Measurements from ENCODE around the gene PEPD. TPM values are rescaled to one million over a fixed set of nuclear protein-coding genes. Genes with fewer than 3 reads are reported as not detected.

PEPD gene
- polyA plus RNA-seq, 2 donors, result 26.8 to 38.6 TPM

DNA sequence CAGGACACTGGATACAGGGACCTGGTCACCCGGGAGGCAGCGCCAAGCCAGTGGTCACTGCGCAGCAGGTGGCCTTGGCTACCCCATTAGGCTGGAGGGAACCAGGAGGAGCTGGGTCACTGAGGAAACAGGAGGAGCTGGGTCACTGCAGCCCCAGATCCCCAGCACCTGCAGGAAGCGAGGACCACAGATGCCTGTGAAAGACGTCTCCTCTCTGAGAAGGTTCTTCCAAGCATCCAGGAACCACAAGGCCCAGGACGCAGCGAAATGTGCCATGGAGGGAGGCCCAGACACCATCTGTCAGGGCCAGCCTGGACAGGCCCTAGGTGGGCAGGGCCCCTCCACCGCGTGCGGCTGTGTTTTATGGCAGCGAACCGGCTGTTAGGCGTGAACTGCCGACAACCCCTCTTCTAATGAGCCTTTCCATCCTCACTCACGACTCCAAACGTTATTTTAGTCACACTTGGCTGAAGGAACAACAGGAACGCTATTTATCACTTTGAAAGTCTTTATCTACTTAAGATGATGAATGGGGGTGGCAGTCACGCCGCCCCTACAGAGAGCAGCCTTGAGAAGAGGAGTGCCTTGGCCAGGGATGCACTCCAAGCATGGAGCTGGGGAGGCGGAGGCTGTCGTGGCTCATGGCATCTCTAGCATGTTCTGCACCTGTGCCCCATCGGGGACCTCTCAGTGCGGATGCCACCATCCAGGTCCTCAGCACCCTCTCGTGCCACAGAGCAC is 94.8 kb downstream of the PEPD start:
- Histone ChIP-seq H3K4me3 (ENCODE audit: low read depth in 1 of 2, low read length in 2 of 2) (no peak overlapping the region), H3K27ac (ENCODE audit: low read depth in 2 of 2, low read length in 1 of 2) (no peak overlapping the region), H3K4me1 (ENCODE audit: control insufficient read depth in 2 of 2, insufficient read depth in 2 of 2, low read length in 1 of 2) (no peaks in the 10 kb centered on the region), H3K27me3 (ENCODE audit: control insufficient read depth in 1 of 2, insufficient read depth in 2 of 2, low read length in 2 of 2) (no peaks in the 10 kb centered on the region), H3K36me3 (ENCODE audit: control insufficient read depth in 2 of 2, insufficient read depth in 2 of 2, low read length in 1 of 2) (no peaks in the 10 kb centered on the region), H3K9me3 (ENCODE audit: control insufficient read depth in 2 of 2, insufficient read depth in 1 of 2, low read depth in 1 of 2, low read length in 1 of 2) (no peaks in the 10 kb centered on the region)
- 67 to 80% methylated on average over 24 of the region's 24 CpGs for WGBS, 2 donors

DNA sequence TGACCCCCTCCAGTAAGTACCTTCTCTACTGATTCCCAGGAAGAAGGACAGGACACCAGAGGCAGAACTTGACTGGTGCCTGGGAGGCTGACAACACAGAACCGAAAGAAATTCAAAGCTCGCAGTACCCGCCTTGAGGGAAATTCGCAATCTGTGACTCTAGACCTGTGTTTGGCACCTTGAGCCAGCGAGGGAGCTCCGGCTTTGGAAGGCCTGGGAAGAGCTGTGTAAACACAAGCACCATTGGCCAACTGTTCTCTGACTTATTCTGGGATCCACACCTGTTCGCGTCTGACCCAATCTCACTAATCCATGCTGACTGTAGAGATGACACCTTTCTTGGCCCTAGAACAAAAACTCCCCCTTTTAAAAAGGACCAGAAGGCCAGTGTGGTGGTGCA is 97.4 kb downstream of the PEPD start:
- no peak overlapping the region for H3K4me3 ChIP-seq (ENCODE audit: low read depth in 1 of 2, low read length in 2 of 2)
- no peak overlapping the region for H3K27ac ChIP-seq (ENCODE audit: low read depth in 2 of 2, low read length in 1 of 2)
- no peaks in the 10 kb centered on the region for H3K36me3 ChIP-seq (ENCODE audit: control insufficient read depth in 2 of 2, insufficient read depth in 2 of 2, low read length in 1 of 2)
- no peaks in the 10 kb centered on the region for H3K27me3 ChIP-seq (ENCODE audit: control insufficient read depth in 1 of 2, insufficient read depth in 2 of 2, low read length in 2 of 2)
- no peaks in the 10 kb centered on the region for H3K9me3 ChIP-seq (ENCODE audit: control insufficient read depth in 2 of 2, insufficient read depth in 1 of 2, low read depth in 1 of 2, low read length in 1 of 2)
- no peaks in the 10 kb centered on the region for H3K4me1 ChIP-seq (ENCODE audit: control insufficient read depth in 2 of 2, insufficient read depth in 2 of 2, low read length in 1 of 2)
- WGBS, 2 donors, result 89 to 93% methylated on average over 8 of the region's 8 CpGs

DNA sequence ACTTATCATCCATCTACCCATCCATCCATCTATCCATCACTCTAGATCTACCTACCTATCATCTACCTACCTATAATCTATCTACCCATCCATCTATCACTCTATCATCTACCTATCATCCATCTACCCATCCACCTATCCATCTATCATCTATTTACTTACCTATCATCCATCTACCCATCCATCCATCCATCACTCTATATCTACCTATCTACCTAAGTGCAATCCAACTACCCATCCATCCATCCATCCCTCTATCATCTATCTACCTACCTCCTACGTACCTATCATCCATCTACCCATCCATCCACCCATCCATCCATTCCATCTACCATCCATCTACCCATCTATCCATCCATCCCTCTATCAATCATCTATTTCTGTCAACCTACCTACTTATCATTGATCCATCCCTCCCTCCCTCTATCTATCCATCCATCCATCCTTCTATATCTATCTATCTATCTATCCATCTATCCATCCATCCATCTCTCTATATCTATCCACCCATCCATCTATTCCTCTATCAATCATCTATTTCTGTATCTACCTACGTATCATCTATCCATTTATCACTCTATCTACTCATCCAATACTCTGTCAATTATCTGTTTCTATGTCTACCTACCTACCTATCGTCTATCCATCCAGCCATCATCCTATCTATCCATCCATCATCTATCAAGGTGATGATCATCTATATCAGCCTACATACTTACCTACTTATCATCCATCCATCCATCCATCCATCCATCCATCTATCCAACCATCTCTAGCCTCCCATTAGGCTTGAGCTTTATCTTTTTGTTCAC is 99.0 kb downstream of the PEPD start:
- Histone ChIP-seq H3K4me1 (ENCODE audit: control insufficient read depth in 2 of 2, insufficient read depth in 2 of 2, low read length in 1 of 2) (no peaks in the 10 kb centered on the region), H3K27ac (ENCODE audit: low read depth in 2 of 2, low read length in 1 of 2) (no peak overlapping the region), H3K9me3 (ENCODE audit: control insufficient read depth in 2 of 2, insufficient read depth in 1 of 2, low read depth in 1 of 2, low read length in 1 of 2) (no peaks in the 10 kb centered on the region), H3K4me3 (ENCODE audit: low read depth in 1 of 2, low read length in 2 of 2) (no peak overlapping the region), H3K36me3 (ENCODE audit: control insufficient read depth in 2 of 2, insufficient read depth in 2 of 2, low read length in 1 of 2) (no peaks in the 10 kb centered on the region), H3K27me3 (ENCODE audit: control insufficient read depth in 1 of 2, insufficient read depth in 2 of 2, low read length in 2 of 2) (no peaks in the 10 kb centered on the region)
- WGBS, 2 donors, result 97 to 98% methylated on average over 3 of the region's 3 CpGs

DNA sequence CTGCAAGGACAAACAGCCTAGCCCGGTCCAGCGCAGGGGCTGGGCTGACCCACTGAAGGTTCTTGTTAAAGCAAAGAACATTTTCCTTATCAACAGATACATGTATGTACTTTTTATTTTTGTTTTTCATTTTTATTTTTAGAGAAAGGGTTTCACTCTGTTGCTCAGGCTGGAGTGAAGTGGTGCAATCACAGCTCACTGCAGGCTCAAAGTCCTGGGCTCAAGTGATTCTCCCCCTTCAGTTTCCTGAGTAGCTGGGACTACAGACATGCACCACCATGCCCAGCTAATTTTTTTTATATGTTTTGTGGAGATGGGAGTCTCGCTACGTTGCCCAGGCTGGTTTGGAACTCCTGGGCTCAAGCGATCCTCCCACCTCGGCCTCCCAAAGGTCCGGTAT is 100.2 kb downstream of the PEPD start:
- Histone ChIP-seq H3K36me3 (ENCODE audit: control insufficient read depth in 2 of 2, insufficient read depth in 2 of 2, low read length in 1 of 2) (no peaks in the 10 kb centered on the region), H3K9me3 (ENCODE audit: control insufficient read depth in 2 of 2, insufficient read depth in 1 of 2, low read depth in 1 of 2, low read length in 1 of 2) (no peaks in the 10 kb centered on the region), H3K27me3 (ENCODE audit: control insufficient read depth in 1 of 2, insufficient read depth in 2 of 2, low read length in 2 of 2) (no peaks in the 10 kb centered on the region), H3K4me1 (ENCODE audit: control insufficient read depth in 2 of 2, insufficient read depth in 2 of 2, low read length in 1 of 2) (peaks cover 0 to 2% of the 10 kb centered on the region in 2 donors), H3K27ac (ENCODE audit: low read depth in 2 of 2, low read length in 1 of 2) (no peak overlapping the region), H3K4me3 (ENCODE audit: low read depth in 1 of 2, low read length in 2 of 2) (no peak overlapping the region)
- 94 to 97% methylated on average over 7 of the region's 7 CpGs for WGBS, 2 donors

DNA sequence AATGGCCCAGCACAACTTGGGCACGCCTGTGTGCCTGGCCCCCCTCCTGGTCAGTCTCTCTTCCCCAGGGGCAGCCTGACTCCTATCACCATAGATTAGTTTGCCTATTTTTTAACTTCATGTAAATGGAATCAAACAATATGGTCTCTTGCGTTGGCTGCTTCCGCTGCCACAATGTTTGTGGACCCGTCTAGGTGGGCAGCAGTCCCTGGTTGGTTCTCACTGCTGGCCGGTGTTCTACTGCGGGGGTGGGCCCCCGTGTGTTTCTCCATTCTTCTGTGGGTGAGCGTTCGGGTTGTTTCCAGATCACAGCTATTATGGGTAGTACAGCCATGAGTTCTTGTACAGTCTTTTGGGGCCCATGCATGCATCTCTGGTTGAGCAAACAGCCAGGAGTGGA is 100.8 kb downstream of the PEPD start:
- 80 to 92% methylated on average over 9 of the region's 9 CpGs for WGBS, 2 donors
- Histone ChIP-seq H3K27me3 (ENCODE audit: control insufficient read depth in 1 of 2, insufficient read depth in 2 of 2, low read length in 2 of 2) (no peaks in the 10 kb centered on the region), H3K36me3 (ENCODE audit: control insufficient read depth in 2 of 2, insufficient read depth in 2 of 2, low read length in 1 of 2) (no peaks in the 10 kb centered on the region), H3K9me3 (ENCODE audit: control insufficient read depth in 2 of 2, insufficient read depth in 1 of 2, low read depth in 1 of 2, low read length in 1 of 2) (no peaks in the 10 kb centered on the region), H3K27ac (ENCODE audit: low read depth in 2 of 2, low read length in 1 of 2) (no peak overlapping the region), H3K4me1 (ENCODE audit: control insufficient read depth in 2 of 2, insufficient read depth in 2 of 2, low read length in 1 of 2) (peaks cover 0 to 3% of the 10 kb centered on the region in 2 donors), H3K4me3 (ENCODE audit: low read depth in 1 of 2, low read length in 2 of 2) (no peak overlapping the region)

DNA sequence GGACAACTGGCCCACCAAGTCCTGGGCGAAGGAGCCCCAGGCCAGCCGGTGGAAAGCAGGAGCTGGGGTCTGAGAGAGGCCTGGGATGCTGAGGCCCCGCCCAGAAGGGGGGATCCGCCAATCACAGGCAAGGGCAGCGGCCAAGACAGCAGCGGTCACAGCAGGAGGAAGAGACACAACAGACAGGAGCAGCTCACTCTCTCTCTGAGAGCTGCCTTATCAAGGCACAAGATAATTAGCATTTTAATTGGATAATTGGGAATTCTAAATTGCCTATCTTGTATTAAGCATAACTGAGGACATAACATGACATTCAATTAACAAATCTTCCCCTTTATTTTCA is 101.8 kb downstream of the PEPD start:
- peaks cover 0 to 3% of the 10 kb centered on the region in 2 donors for H3K4me1 ChIP-seq (ENCODE audit: control insufficient read depth in 2 of 2, insufficient read depth in 2 of 2, low read length in 1 of 2)
- H3K36me3 ChIP-seq (ENCODE audit: control insufficient read depth in 2 of 2, insufficient read depth in 2 of 2, low read length in 1 of 2), result peaks cover 0 to 3% of the 10 kb centered on the region in 2 donors
- WGBS, 2 donors, result 54 to 68% methylated on average over 6 of the region's 6 CpGs
- H3K4me3 ChIP-seq (ENCODE audit: low read depth in 1 of 2, low read length in 2 of 2), result no peak overlapping the region
- no peaks in the 10 kb centered on the region for H3K27me3 ChIP-seq (ENCODE audit: control insufficient read depth in 1 of 2, insufficient read depth in 2 of 2, low read length in 2 of 2)
- H3K9me3 ChIP-seq (ENCODE audit: control insufficient read depth in 2 of 2, insufficient read depth in 1 of 2, low read depth in 1 of 2, low read length in 1 of 2), result no peaks in the 10 kb centered on the region
- H3K27ac ChIP-seq (ENCODE audit: low read depth in 2 of 2, low read length in 1 of 2), result no peak overlapping the region

DNA sequence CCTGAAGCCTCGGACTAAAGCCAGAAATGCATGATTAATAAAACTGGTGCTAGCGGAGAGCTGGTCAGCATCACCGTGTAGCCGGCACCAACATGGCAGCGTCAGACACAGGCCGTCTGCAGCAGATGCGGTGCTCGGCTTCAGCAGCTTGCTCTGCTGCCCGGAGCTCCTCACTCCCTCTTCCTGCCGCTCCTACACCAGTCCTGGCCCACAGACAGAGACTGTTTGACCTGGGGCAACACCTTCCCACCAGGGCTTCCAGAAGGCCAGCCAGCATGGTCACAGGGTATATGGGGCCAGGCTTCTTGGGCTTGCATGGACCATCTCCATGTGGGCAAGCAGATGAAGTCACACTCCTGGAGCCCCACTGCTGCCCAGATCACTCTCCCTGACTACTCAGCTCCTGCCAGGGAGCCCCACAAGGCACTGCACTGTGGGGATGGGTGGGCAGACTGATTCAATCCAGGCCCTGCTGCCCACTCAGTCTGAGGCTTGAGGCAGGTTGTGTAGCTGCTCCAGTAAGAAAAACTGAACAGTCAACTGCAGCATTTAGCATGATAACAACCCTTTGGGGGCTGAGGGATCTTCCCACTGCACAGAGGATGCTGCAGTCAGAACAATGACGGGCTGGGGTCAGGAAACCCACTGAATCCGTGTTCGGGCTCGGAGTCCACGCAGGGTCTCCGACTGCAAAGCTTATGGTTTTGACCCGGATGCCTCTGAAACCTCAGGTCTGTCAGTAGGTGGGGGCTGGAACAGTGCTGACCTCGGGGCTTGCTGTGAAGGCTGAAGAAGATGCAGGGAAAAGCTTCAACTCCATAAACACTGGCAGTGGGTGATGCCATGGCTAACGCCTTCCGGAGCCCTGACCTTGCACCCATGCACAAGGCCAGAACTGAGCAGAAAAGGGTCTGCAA is 102.5 kb downstream of the PEPD start:
- Histone ChIP-seq H3K36me3 (ENCODE audit: control insufficient read depth in 2 of 2, insufficient read depth in 2 of 2, low read length in 1 of 2) (peaks cover 0 to 3% of the 10 kb centered on the region in 2 donors), H3K27ac (ENCODE audit: low read depth in 2 of 2, low read length in 1 of 2) (no peak overlapping the region), H3K4me3 (ENCODE audit: low read depth in 1 of 2, low read length in 2 of 2) (no peak overlapping the region), H3K9me3 (ENCODE audit: control insufficient read depth in 2 of 2, insufficient read depth in 1 of 2, low read depth in 1 of 2, low read length in 1 of 2) (no peaks in the 10 kb centered on the region), H3K4me1 (ENCODE audit: control insufficient read depth in 2 of 2, insufficient read depth in 2 of 2, low read length in 1 of 2) (peaks cover 0 to 3% of the 10 kb centered on the region in 2 donors), H3K27me3 (ENCODE audit: control insufficient read depth in 1 of 2, insufficient read depth in 2 of 2, low read length in 2 of 2) (no peaks in the 10 kb centered on the region)
- WGBS, 2 donors, result 86 to 87% methylated on average over 20 of the region's 20 CpGs

DNA sequence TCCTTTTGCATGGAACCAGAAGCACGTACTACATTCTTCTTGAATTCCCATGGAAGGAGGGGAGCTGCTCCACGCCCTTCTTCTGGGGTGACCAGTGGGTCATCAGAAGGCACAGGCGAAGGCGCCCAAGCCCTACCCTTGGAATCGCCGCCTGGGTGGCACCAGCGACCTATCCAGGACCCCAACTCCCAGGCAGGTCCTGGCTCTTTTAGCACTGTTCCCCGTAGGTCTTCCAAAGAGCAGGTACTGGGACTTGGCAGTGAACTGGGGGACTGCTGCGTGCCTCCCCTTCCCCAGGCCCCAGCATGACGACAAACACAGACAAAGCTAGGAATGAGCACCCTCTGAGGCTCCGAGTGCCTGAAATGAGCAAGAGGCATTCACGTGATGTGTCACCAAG is 103.1 kb downstream of the PEPD start:
- WGBS, 2 donors, result 87 to 88% methylated on average over 12 of the region's 12 CpGs
- H3K36me3 ChIP-seq (ENCODE audit: control insufficient read depth in 2 of 2, insufficient read depth in 2 of 2, low read length in 1 of 2), result peaks cover 0 to 3% of the 10 kb centered on the region in 2 donors
- peaks cover 0 to 3% of the 10 kb centered on the region in 2 donors for H3K4me1 ChIP-seq (ENCODE audit: control insufficient read depth in 2 of 2, insufficient read depth in 2 of 2, low read length in 1 of 2)
- no peak overlapping the region for H3K27ac ChIP-seq (ENCODE audit: low read depth in 2 of 2, low read length in 1 of 2)
- H3K9me3 ChIP-seq (ENCODE audit: control insufficient read depth in 2 of 2, insufficient read depth in 1 of 2, low read depth in 1 of 2, low read length in 1 of 2), result no peaks in the 10 kb centered on the region
- no peaks in the 10 kb centered on the region for H3K27me3 ChIP-seq (ENCODE audit: control insufficient read depth in 1 of 2, insufficient read depth in 2 of 2, low read length in 2 of 2)
- H3K4me3 ChIP-seq (ENCODE audit: low read depth in 1 of 2, low read length in 2 of 2), result no peak overlapping the region

DNA sequence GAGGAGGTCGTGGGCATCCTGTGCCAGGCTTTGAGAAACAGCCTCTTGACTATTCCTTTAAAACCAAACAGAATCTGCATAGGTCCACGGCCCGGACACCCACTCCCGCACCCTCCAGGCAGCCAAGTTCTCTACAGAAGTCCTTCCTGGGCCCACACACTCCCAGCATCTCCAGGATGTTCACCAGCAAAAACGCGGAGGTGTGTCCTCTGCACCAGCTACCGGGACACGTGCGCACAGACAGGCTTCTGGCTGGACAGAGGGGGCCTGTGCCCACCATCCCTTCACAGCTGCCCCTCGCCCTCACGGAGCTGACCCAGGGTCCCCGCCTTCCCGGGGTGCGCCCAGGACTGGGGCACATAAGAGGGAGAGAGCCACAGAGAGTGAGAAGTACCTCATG is 103.8 kb downstream of the PEPD start:
- Histone ChIP-seq H3K27ac (ENCODE audit: low read depth in 2 of 2, low read length in 1 of 2) (no peak overlapping the region), H3K4me1 (ENCODE audit: control insufficient read depth in 2 of 2, insufficient read depth in 2 of 2, low read length in 1 of 2) (peaks cover 0 to 8% of the 10 kb centered on the region in 2 donors), H3K4me3 (ENCODE audit: low read depth in 1 of 2, low read length in 2 of 2) (no peak overlapping the region), H3K36me3 (ENCODE audit: control insufficient read depth in 2 of 2, insufficient read depth in 2 of 2, low read length in 1 of 2) (peaks cover 0 to 3% of the 10 kb centered on the region in 2 donors), H3K27me3 (ENCODE audit: control insufficient read depth in 1 of 2, insufficient read depth in 2 of 2, low read length in 2 of 2) (no peaks in the 10 kb centered on the region), H3K9me3 (ENCODE audit: control insufficient read depth in 2 of 2, insufficient read depth in 1 of 2, low read depth in 1 of 2, low read length in 1 of 2) (peaks cover 0 to 3% of the 10 kb centered on the region in 2 donors)
- 92 to 96% methylated on average over 14 of the region's 14 CpGs for WGBS, 2 donors
